ENCODE results near the gene SLC13A3.
"Not testable (repeated sequence)": the region's sequence is repeated elsewhere in the genome, so short reads cannot be mapped to it uniquely, and the experiment has no call there.

SLC13A3 gene

DNA sequence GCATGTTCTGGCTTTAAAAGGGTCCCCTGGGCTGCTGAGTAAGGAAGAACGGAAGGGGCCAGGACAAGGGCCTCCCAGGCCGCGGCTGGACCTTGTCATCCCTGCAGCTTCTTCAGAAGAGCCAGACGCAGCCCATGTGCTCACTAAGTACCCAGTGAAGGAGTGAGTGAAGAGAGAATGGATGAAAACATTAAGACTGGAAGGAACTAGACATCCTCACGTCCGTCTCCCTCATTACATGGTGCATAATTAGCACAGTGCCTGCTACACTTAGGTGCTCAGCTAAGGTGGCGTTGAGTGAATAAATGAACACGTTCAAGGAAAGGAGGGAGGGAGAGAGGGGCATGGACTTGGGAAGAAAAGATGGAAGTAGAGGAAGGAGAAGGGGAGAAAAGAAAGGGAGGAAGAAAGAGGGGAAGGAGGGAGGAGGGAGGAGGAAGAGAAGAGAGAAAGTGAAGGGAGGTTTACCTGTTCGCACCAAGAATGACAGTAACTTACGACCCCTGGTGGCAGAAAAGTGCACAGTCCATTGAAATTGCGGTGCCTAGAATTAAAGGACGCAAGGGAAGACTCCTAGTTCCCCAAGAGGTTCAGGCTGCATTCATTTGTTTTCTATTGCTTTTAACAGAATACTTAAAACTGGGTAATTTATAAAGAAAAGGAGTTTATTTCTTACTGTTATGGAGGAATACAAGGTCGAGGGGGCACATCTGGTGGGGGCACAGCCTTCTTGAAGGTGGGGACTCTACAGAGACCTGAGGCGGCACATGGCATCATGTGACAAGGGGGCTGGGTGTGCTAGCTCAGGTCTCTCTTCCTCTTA, 30.0 kb upstream of the SLC13A3 start:
- peak; percentile 51 for DNase-seq (ENCODE audit: low spot score)

DNA sequence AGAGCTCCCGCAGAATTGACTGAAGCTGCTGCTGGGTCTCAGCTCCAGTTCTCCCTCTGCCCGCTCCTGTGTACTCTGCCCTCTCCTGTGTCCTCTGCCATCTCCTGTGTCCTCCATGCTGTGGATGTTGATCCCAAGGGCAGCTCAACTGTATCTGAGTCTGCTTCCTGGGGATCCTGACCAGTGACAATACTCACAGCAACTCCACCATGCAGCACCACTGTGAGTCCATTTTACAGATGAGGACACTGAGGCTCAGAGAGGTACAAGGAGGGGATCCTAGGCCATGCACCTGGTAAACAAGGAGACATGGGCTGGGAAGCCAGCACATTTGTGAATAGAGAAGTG, 29.4 kb upstream of the SLC13A3 start:
- DNase-seq (ENCODE audit: low spot score) = no peak

GRCh38 chr20:46678516-46678915, 27.3 kb upstream of the SLC13A3 start:
- no peak for DNase-seq (ENCODE audit: low spot score)

GRCh38 chr20:46677608-46678007, 26.3 kb upstream of the SLC13A3 start:
- DNase-seq (ENCODE audit: low spot score) = no peak

- not testable (repeated sequence) for DNase-seq (ENCODE audit: low spot score)
Measured at GRCh38 chr20:46676649-46677316, 25.5 kb upstream of the SLC13A3 start.

- DNase-seq (ENCODE audit: low spot score) = no peak
Measured at GRCh38 chr20:46674253-46675083, 23.2 kb upstream of the SLC13A3 start.

- no peak for DNase-seq (ENCODE audit: low spot score)
Measured at GRCh38 chr20:46673394-46674252, 22.4 kb upstream of the SLC13A3 start.

DNA sequence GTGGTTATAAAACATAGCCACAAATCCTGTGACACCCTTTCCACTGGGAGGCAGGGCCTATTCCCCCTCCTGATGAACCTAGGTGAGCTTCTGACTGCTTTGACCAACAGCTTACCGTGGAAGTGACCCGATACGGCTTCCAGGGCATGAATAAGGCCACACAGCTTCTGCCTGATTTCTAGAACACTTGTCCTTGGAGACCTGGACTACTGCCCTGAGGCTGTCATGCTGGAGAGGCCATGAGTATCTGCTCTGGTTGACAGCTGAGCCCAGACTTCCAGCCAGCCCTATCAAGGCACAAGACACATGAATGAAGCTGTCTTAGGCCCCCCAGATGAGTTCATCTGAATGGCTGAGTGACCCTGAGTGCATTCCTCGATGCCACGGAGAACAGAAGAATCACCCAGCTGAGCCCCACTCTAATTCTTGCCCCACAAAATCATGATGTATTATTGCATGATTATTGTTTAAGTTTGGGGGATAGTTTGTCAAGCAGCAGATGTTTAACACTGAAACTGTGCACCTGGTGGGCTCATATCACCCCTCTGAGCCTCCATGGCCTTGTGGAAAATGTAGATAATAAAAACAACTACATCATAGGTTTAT, 21.4 kb upstream of the SLC13A3 start:
- no peak for DNase-seq (ENCODE audit: low spot score)

- no peak for DNase-seq (ENCODE audit: low spot score)
Measured at GRCh38 chr20:46671866-46672542, 20.7 kb upstream of the SLC13A3 start.

DNA sequence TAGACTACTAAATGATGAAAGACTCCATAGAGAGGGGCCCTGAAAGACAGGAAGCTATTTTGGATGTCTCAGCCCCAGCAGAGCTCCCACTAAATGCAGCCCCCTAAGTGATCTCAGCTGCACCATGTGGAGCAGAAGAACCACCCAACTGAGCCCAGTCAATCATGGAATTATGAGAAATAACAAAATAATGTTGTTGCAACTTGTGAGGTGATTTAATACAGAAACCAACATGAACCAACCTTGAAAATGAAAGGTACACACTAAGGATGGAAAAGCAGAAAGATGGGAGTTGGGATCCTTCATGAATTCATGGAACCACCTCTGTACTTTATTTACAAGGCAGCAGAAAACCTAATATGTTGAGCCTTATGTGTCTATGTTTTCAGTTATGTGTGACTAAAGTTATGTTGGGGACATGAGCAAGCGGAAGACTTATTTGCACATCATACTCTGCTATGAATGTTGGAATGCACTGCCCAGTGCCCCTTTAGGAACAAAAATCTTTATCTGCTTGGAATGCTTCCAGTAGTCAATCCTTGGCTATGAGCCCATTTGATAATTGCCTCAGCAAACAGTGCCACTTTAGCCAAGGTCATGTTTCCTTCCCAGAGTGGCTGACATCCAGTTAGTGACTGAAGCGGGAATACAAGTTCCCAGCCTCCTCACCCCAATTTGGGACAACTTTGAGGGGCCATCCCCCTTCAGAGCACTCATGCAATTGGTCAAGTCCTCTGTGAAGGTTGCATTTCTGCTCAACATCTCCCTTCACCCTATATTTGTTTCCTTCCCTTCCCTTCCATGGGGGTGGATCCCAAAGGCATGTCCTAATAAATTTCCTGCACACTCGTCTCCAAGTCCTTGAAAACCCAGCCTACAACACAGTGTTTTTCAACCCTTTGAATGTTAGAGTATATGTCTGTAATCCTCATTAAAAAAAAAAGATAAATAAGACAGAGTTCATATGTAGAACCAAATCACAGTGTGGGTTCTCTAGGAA, 19.6 kb upstream of the SLC13A3 start:
- DNase-seq (ENCODE audit: low spot score) = no peak

- DNase-seq (ENCODE audit: low spot score) = no peak
Measured at GRCh38 chr20:46670228-46670584, 18.9 kb upstream of the SLC13A3 start.

DNA sequence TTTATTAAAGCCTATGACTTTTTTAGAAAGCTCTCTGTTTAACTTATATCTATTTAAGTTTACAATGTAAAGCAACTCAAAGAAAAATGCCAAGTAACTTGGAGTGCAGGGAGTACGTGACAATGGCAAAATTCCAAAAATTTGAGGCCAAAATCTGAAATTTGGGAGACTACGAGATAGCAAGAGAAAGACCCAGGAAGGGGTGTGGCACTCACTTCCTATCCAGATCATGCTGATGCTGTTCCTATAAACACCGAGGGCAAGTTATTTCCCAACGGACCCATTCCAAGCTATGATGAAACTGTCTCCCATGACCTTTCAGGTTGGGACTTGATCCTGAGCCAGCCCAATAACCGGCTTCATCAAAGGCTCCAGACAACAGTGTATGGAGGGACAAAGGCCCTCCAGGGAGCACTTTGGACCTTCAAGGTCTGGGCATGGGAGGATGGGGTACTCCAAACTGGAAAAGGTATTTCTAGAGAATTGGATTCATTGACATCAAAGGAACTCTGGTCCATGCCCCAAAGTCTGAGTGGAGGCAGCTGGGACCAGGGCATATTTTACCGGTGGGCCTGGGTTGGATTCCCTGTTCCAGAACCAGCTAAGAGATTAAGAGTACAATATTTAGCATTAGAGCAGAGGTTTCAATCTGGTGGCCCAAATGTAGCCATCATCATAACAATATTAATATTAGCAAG, 15.7 kb upstream of the SLC13A3 start:
- DNase-seq (ENCODE audit: low spot score) = no peak

DNA sequence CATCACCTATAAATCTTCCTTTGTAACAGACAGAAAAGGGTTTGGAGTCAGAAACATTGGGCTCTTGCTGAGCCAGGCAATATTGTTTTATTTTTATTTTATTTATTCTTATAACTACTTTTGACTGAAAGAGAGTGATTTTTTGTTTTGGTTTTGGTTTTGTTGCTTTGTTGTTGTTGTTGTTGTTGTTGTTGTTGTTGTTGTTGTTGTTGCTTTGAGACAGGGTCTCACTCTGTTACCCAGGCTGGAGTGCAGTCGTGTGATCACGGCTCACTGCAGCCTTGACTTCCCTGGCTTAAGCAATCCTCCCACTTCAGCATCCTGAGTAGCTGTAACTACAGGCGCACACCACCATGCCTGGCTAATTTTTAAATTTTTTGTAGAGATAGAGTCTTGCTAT, 15.0 kb upstream of the SLC13A3 start:
- no peak for DNase-seq (ENCODE audit: low spot score)

DNA sequence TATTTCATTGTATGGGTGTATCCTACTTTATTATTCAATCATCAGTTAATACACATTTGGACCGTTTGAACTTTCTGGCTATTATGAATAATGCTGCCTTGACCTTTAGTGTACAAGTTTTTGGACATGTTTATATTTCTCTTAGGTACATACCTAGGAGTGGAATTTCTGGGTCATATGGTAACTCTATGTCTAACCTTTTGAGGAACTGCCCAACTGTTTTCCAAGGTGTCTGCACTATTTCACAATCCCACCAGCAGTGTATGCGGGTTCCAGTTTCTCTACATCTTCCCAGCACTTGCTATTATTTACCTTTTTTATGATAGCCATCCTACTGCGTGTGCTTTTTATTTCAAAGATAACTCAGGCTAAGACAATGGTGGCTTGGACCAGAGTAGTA, 14.3 kb upstream of the SLC13A3 start:
- no peak for DNase-seq (ENCODE audit: low spot score)

DNA sequence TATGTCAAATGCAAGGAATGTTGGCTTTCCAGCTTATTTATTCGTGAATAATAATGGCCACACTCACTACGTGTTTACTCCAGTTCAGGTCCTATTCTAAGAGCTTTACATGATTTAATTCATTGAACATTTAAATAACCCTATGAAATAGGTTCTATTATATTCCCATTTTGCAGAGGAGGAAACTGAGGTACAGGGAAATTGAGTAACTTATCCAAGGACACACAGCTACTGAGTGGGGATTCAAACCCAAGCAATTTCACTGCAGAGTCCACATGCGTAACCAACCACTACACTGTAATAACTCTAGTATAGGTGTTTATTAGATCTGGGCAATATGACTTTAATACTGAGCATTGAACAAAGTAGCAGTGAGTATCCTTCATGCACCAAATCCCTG, 12.3 kb upstream of the SLC13A3 start:
- no peak for DNase-seq (ENCODE audit: low spot score)

DNA sequence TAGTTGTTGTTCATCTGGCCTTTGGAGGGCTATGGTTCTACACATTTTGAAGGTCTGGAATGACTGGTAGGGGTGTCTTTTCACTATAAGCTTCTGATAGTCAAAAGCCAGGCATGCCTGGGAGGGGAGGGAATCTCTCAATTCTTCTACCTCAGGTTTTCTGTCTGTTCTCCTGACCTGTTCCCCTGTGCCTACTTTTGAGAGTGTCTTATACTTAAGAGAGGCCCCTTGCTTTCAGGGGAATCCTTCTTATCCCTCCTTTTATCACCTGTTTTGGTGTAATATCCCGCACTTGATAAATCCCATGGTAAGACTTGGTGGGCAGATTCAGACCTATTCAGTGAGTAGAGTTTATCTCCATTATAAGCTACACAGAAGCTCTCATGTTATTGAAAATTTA, 10.4 kb upstream of the SLC13A3 start:
- DNase-seq (ENCODE audit: low spot score) = no peak

DNA sequence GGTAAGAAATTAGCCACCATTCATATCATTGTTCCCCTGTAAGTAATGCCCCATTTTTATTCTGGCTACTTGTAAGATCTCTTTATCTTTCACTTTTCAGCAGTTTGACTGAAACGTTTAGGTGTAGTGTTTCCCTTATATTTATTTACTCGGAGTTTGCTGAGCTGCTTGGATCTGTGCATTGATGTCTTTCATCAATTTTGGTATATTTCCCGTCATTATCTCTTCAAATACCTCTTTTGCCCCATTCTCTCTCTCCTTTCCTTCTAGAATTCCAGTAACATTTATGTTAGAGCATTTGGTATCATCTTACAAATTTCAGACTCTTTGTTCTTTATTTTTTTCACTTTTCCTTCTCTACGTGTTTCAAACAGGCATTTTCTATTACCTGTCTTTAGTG, 9.2 kb upstream of the SLC13A3 start:
- DNase-seq (ENCODE audit: low spot score) = no peak

DNA sequence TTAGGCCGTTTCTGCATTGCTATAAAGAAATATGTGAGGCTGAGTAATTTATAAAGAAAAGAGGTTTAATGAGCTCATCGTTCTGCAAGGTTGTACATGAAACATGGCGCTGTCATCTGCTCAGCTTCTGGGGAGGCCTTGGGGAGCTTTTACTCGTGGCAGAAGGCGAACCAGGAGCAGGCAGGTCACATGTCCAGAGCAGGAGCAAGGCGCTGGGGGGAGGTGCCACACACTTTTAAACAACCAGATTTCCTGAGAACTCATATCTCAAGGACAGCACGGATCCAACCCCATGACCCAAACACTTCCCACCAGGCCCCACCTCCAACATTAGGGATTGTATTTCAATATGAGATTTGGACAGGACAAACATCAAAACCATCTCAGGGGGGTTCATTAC, 6.4 kb upstream of the SLC13A3 start:
- DNase-seq (ENCODE audit: low spot score) = no peak

GRCh38 chr20:46657137-46657536, 5.9 kb upstream of the SLC13A3 start:
- no peak for DNase-seq (ENCODE audit: low spot score)
